SIG-M5 treated with dmso at 0.1 percent for 504 hours (cell line): Measurements from ENCODE around the gene MBIP.
"Not testable (repeated sequence)": the region's sequence is repeated elsewhere in the genome, so short reads cannot be mapped to it uniquely, and the experiment has no call there.

ENCODE experiments used
- DNase-seq: peaks from one replicate; lab custom pipeline; 2025; ENCODE audit not compliant: unreplicated experiment; lab: John Stamatoyannopoulos, UW

MBIP gene, protein sequence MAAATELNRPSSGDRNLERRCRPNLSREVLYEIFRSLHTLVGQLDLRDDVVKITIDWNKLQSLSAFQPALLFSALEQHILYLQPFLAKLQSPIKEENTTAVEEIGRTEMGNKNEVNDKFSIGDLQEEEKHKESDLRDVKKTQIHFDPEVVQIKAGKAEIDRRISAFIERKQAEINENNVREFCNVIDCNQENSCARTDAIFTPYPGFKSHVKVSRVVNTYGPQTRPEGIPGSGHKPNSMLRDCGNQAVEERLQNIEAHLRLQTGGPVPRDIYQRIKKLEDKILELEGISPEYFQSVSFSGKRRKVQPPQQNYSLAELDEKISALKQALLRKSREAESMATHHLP

DNA sequence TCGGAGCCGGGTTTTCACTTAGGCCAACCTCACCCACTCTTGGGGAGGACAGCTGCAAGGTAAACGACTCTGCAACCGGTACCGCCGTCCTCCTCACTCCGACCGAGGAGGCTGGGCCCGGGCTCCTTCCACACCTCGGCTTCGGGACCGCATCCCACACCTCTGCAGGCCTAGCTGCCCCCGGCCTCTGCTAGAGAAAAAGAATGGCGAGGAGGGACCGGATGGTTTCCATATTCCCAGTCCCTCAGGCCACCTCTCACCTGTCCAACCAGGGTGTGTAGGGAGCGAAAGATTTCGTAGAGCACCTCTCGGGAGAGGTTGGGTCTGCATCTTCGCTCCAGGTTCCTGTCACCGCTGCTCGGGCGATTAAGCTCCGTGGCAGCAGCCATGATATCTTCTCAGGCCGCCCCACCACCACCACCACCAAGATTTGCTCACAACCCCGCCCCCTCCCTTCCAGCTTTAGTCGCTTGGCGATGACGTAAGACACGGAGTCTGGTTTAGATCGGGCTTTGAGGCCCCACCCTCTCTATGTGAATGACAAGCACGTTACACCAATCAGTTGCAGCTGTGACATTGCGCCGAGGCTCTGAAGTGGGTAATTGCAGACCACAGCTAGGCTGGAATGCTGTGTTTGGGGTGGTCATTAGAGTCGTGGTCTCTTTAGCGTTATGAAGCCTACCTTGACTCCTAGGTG lies at the start of gene MBIP:
Gene MBIP, minus strand, starts transcription at position 438 of the 697 bp plus-strand sequence. Its CDS starts 49 bp downstream, at position 389.
- peak; percentile 95 for DNase-seq

DNA sequence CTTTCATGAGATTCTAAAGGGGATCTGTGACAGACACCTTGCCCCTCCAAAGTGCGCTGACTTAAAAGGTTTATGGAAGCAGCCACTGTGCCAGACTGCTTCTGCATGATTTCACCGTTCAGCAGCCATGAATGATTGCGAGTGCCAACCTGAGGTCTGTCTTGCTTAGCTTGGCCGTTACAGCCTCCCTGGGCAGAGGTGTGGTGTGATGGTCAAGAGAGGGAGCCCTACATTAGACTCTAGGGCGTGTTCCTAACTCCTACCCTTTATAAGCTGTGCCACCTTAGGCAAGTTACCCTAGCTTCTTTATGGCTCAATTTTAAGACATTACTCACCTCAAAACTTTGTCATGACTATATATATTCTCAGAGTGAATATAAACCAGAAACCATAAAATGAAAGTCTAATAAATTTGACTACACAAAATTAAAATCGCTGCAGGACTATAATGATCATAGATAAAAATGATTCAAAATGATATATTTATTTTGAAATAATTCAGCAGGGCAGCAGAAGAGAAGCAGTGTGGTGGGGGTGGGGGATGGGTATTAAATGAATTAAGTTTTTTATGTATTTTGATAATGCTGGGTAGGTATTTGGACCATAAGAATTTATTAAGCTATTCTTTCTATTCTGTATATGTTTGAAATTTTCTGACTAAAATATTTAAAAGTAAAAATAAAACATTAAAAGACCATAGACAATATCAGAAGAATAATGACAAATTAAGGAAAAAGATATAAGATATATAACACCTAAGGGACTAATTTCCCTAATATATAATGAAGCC lies 47.7 kb upstream of the MBIP start:
- DNase-seq = no peak

DNA sequence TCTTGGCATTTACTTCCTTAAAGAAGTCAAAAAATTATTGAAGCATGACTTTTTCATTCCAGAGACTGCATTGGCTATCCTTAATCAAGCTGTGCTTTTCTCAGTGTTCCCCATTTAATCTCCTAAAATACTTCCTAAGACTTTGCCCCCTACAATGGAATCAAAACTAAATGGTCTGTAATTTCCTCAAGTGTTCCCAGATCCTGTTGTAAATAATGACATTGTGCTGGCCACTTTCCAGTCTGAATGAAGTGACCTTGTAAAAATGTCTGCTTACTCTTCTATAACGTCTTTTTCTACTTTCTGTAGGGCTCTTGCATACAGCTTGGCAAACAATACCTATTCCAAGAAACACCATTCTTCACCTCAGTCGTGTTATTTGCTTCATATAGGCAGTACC lies 45.3 kb upstream of the MBIP start:
- no peak for DNase-seq

DNA sequence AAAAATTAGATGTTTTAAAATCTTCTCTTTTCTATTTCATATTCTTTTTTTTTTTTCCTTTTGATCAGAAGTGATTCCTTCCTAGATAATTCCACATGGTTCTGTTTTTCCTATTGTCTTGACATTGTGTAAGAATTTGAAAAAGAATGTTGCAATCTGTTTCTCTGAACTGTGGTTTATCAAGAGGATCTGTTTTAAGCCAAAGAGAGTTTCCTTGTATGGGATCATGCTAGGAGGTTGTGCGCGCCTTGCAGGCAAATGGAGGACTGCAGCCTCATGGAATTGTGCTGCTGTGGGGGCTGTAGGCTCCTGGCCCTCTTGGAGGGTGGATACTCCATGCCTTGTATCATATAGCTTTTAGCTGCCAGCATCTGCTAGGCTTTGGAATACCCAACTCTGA lies 43.3 kb upstream of the MBIP start:
- no peak for DNase-seq

DNA sequence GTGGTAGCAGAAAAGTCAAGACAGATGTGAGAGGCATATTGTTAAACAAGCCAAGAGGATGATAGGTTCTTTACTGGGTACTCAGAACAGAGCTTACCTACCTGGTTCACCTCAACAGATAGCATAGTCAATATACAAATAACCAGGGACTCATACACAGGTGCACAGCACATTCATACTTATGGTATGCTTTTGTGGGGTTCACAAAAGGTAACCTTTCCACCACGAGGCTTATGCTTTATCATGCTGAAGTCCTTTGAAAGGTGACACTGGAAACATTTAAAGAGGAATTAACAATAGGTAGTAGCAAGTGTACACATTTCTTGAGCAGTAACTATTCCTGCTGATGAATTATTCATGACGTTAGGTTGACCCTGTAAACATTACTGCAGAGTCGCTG lies 42.2 kb upstream of the MBIP start:
- DNase-seq = no peak

DNA sequence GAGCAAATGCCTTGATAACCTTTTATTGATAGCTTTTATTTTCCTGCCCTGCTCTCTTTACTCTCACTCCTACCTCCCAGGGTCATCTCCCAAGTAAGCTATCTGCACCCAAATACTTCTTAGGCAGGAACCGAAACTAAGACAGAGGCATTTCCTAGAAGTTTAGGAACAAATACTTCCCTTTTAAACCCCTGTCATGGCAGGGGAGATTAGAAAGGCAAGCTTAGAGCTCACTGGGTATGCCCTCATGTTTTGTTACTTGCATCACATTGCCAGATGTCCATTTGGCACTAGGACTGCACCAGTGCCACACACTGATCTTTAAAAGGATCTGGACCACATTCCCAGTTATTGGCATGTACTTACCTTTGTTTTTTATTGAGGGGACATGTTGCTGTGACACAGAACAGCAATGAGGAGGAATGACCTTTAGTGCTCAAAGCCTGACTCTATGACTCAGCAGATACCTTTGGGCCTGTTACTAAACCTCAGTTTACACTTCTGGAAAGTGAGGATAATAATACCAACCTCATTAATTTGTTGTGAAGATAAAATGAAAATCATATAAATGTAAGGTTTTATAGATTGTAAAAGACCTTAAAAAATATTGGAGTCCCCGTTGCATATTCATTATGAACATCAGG lies 40.9 kb upstream of the MBIP start:
- peak; percentile 19 for DNase-seq

DNA sequence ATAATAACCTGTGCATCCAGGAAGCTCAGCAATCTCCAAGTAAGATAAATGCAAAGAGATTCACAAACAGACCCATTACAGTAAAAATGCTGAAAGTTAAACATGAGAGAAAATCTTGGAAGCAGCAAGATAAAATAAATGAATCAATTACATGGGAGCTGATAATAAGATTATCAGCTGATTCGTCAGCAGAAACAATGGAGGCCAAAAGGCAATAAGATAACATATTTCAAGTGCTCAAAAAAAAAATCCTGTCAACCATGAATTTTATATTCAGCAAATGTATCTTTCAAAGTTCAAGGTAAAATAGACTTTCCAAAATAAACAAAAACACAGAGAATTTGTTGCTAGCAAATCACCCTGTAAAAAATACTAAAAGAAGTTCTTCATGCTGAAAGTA lies 36.4 kb upstream of the MBIP start:
- no peak for DNase-seq

DNA sequence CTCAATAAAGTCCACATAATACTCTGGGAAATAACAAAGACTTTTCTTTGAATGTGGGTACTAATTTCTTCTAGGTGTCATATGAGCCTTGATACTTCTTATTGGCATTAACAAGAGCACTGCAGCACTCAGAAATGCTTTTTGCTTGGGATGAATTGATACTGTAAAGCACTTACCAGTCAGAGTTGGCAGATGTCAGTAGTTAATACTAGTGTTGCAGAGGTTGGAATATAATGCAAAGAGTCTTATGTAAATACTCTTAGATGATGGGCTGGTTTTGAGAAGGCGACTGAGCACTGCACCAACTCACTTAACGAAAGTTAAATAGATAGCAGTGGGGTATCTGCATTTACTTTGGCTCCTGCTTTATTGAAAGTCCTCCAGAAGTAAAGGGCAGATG lies 25.6 kb upstream of the MBIP start:
- DNase-seq = no peak

DNA sequence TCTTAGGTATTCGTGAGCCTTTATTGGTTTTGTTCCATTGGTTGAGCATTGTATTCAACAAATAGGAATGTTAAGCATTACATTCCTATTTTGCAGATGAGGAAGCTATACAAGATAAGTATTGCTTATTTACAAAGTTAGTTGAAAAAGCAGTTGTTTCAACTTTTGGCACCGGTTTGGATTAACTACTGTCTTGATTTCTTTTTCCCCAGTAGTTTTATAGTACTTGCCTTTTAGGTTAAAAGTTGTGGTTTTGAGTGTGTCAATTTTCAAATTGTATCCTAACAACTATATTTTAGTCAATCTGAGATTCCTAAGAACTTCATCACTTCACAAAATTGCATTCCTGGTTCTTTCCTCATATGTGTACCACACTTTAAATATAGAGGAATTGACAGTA lies 23.8 kb upstream of the MBIP start:
- DNase-seq = no peak

DNA sequence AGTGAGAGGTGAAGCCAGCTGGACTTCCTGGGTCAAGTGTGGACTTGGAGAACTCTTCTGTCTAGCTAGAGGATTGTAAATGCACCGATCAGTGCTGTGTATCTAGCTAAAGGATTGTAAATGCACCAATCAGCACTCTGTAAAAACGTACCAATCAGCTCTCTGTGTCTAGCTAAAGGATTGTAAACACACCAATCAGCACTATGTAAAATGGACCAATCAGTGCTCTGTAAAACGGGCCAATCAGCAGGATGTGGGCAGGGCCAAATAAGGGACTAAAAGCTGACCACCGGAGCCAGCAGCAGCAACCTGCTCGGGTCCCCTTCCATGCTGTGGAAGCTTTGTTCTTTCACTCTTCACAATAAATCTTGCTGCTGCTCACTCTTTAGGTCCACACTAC lies 21.4 kb upstream of the MBIP start:
- not testable (repeated sequence) for DNase-seq

DNA sequence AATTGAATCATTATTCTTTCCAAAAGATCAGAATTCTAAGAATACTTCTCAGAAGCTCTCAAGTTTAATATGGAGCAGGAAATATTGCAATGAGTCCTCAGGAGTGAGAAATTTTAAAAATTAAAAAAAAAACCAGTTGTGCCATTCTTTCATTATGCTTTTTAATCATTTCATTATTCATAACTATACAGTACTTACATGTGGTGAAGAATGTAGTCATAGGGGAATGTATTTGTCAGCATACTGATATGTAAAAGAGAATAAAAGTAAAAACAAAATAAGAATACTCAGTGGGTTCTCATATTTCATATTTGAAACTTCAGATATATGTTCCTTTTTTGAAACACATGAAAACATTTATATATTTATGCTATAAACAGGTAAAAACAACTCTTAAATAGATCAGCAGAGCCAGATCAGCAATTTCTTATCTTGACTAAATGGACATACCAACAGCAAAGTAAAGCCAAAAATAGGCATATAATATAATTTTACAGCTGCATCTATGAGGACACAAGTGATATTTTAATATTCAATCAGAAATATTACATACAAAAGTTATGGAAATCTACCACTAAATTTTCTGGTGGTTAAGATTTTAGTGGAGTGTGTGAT lies 19.9 kb upstream of the MBIP start:
- DNase-seq = no peak

DNA sequence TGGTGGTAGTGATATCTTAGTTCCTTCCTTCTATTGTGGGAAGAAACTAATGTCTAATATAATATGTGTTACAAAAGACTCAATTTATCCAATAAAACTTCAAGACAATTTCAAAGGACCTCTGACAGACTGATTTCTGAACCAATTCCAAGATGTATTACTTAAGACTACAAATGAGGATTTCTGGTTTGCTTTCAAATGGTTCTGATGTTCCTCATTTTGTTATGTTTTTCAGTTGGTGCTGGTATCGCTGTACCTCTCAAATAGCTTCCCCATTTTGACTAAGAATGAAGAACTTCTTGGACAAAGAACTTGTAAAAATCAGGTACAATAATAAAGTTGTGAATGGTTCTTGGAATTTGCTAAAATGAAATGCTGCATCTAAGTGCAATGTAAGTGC lies 19.4 kb upstream of the MBIP start:
- DNase-seq = peak; percentile 11

DNA sequence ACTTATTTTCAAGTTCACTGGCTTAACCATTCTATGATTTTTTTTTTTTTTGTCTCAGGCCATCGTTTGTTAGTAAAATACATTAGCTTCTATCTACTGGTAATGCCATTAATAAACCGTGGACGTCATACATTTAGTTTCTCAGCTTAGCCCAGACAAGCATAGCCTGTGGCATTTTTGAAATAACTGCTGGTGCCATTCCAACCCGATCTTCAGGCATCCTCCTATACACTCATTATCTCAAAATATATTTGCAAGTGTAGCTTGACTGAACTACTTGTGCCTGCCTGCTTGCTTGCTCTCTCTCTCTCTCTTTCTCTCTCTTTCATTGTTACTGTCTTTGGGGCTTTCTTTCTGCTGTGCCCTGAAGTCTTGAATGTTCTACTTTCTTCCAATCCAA lies 12.7 kb upstream of the MBIP start:
- DNase-seq = no peak

DNA sequence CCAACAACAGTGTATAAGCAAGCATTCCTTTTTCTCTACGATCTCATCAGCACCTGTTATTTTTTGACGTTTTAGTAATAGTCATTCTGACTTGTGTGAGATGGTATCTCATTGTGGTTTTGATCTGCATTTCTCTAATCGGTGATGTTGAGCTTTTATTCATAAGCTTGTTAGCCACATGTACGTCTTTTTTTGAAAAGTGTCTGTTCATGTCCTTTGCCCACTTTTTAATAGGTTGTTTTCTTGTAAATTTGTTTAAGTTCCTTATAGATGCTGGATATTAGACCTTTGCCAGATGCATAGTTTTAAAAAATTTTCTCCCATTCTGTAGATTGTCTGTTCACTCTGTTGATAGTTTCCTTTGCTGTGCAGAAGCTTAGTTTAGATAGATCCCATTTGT lies 7.1 kb upstream of the MBIP start:
- DNase-seq = not testable (repeated sequence)

DNA sequence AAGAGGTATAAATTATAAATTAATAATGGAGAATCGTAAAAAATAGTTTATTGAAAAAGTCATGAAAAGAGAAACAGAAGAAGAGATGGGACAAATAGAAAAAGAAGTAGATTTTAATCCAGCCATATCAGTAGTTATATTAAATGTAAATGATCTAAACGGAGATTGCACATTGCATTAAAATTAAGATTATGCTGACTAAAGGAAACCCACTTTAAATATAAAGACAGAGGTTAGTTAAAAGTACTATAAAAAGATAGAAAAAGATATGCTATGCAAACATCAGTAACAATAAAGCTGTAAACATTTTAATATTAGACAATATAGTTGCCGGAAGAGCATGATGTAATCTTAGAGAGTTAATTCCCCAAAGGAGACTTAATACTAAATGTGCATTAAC lies 5.4 kb upstream of the MBIP start:
- DNase-seq = no peak

DNA sequence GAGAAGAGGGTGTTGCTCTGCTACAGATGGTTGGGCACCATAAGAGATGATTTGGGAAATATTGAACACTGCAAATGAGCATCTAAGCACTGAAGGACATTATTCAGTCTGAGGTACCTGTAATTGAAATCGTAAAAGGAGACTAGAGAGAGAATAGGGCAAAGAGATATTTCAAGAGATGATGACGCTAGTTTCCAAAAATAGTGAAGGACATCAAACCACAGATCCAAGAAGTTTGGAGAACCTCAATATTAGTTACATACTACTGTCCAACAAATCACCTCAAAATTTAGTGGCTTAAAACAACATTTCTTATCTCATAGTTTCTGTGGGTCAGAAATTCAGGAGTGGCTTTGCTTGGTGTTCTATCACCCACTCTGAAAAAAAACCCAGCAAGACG lies 4.5 kb upstream of the MBIP start:
- DNase-seq = no peak

DNA sequence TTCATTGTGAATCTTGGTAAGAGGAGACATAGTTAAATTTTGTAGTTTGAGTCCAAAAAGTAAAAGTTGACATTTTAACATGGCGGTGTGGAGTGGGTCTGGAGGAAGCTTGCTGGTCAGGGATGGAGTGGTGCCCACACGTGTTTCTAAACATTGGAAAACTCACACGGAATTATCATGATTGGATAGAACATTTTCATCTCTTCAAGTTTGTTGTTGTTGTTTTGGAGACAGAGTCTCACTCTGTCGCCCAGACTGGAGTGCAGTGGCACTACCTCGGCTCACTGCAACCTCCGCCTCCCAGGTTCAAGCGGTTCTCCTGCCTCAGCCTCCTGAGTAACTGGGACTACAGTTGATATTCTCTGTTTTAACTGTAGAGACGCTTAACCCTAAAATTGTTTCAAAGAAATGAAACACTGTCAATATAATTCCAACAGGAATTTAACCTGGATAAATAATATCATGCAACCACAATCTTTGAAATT lies 502 bp upstream of the MBIP start:
- no peak for DNase-seq

DNA sequence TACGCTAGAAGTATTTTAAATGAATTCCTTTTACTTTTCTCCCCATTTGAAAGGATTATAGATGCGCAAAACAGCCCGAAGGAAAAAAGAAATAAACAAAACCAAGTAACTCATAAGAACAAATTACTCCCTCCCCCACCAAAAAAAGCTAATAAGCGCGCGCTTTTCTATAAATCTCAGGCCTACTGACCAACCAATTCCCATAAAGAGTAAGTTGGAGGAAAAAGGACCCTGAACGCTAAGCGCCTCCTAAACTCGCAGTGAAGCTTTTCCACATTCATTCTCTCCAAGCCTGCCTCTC lies 588 bp downstream of the MBIP start:
- peak; percentile 34 for DNase-seq

DNA sequence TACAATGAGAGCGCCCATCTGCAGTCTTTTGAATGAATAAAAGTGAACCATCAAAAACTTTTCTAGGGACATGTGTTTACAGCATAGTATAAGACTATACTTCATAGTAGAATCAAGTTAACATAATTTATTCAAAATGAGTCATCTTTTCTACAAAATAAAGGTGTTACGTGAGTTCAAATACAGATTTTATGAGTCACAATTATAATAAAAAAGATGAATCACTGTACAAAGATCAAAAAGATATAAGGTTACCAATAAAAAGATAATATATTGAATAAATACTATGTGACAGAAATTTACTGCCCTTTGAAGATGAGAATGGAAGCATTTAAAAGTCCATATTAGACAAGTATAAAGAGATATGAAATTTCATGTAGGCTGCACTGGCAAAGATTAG lies 2.8 kb downstream of the MBIP start:
- DNase-seq = no peak

DNA sequence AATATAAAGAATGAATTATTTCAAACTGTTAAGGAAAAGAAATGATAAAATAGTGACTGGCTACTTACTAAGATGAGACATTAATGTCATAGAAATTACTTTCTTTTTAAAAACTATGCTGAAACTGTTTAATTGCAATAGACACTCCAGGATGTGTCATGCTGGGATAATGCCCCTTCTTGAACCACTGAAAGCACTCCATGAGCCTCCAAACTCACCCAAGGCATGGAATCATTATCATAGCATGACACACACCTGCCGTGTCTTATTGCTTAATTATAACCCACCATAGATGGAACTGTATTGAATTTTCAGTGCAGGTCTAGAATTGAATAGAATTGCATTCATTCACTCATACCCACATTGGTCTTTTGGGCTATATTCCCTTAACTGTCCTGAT lies 4.3 kb downstream of the MBIP start:
- DNase-seq = no peak
